Gastroesophageal sphincter (tissue), 4 donors: ENCODE results near the gene GHSR. TPM values are rescaled to one million over a fixed set of nuclear protein-coding genes. Genes with fewer than 3 reads are reported as not detected.

Experiments
- ATAC-seq: fragments of 150-250 bp; one replicate; pipeline ENCODE4 v1.9.1; 2016; ENCODE audit warnings: mild to moderate bottlenecking, moderate library complexity
- H3K27ac ChIP-seq, 4 donors: fragments of 200-600 bp; sonication (generic) in 3 of 4; 1 replicate in 3 of 4; 2 replicates in 1 of 4; pipeline ENCODE4 v1.5.1; 2016 to 2019
- H3K27me3 ChIP-seq: fragments of 200-600 bp; sonication (generic); one replicate; pipeline ENCODE4 v1.5.1; 2019
- H3K36me3 ChIP-seq, 2 donors: fragments of 200-600 bp; sonication (generic); one replicate each; pipeline ENCODE4 v1.5.1; 2019; ENCODE audit warnings: control low read depth in 1 of 2
- H3K4me1 ChIP-seq, 3 donors: fragments of 200-600 bp; sonication (generic); 1 replicate in 2 of 3; 2 replicates in 1 of 3; pipeline ENCODE4 v1.5.1; 2016 to 2019; ENCODE audit warnings: control low read depth in 2 of 3
- H3K4me3 ChIP-seq, 2 donors: fragments of 200-600 bp; sonication (generic); one replicate each; pipeline ENCODE4 v1.5.1; 2019; ENCODE audit warnings: mild to moderate bottlenecking in 1 of 2, moderate library complexity in 1 of 2
- H3K9me3 ChIP-seq, 3 donors: fragments of 200-600 bp; sonication (generic); one replicate each; pipeline ENCODE4 v1.5.1; 2017 to 2019; ENCODE audit warnings: control low read depth in 2 of 3
- EP300 ChIP-seq: sonication (generic); formaldehyde crosslinking; IDR thresholded peaks from one replicate; pipeline ENCODE4 v1.6.1; 2017; ENCODE audit warnings: antibody characterized with exemption, mild to moderate bottlenecking
- POLR2A ChIP-seq, 2 donors: fragments of 450-650 bp; IDR thresholded peaks; one replicate each; pipeline ENCODE4 v1.6.1; 2017; ENCODE audit warnings: antibody characterized with exemption in 2 of 2, mild to moderate bottlenecking in 2 of 2, moderate library complexity in 1 of 2
- POLR2AphosphoS5 ChIP-seq: sonication (generic); formaldehyde crosslinking; IDR thresholded peaks from one replicate; pipeline ENCODE4 v1.6.1; 2017; ENCODE audit warnings: antibody characterized with exemption
- WGBS, 2 donors: methylation state at CpG; one replicate each; pipeline ENCODE4 v1.1.5; 2018; ENCODE audit warnings: low coverage in 1 of 2; 5-methylcytosine and 5-hydroxymethylcytosine counted together
- total RNA-seq, 4 donors: library from RNA; depleted of rRNA; stranded (reverse); fragments of >200 nt; gene quantifications; one replicate each; pipeline ENCODE4 v1.1.0, GENCODE V29; 2016
- TF ChIP-seq, protein P1 (sequence below), 4 experiments: fragments of 200-600 bp in 2 of 4; fragments of 450-650 bp in 2 of 4; sonication (generic) in 1 of 4; IDR thresholded peaks; one replicate each; pipeline ENCODE4 v1.5.1; 2017 to 2019; ENCODE audit warnings: antibody characterized with exemption in 4 of 4, mild to moderate bottlenecking in 2 of 4, moderate library complexity in 2 of 4

GHSR gene
- total RNA-seq, 4 donors from 2014 or later: not detected

DNA sequence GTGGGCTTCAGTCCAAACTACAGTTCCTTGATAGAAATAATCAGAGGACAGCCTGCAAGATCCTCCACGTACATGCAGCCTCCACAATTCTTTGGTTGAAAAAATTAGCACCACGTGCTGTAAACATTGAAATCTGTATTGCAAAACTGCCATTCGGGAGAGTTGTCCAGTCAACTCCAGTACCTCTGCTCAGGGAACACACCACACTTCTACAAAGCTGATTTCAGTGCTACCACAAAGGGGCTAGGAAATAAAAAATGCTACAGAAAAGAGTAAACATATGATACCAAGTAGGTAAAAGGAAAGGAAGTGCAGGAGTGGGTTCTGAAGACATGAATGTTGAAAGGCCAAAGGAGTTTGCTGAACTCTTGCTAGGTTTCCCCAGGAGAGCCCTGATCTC, 40.4 kb downstream of the GHSR start:
- H3K27me3 ChIP-seq: no peaks in the 10 kb centered on the region
- H3K4me3 ChIP-seq: no peak overlapping the region
- no peak overlapping the region for H3K27ac ChIP-seq
- no peak for TF ChIP-seq POLR2AphosphoS5
- TF ChIP-seq POLR2A (IDR thresholded peaks at IDR 0.05): no peak
- TF ChIP-seq, protein P1, sequence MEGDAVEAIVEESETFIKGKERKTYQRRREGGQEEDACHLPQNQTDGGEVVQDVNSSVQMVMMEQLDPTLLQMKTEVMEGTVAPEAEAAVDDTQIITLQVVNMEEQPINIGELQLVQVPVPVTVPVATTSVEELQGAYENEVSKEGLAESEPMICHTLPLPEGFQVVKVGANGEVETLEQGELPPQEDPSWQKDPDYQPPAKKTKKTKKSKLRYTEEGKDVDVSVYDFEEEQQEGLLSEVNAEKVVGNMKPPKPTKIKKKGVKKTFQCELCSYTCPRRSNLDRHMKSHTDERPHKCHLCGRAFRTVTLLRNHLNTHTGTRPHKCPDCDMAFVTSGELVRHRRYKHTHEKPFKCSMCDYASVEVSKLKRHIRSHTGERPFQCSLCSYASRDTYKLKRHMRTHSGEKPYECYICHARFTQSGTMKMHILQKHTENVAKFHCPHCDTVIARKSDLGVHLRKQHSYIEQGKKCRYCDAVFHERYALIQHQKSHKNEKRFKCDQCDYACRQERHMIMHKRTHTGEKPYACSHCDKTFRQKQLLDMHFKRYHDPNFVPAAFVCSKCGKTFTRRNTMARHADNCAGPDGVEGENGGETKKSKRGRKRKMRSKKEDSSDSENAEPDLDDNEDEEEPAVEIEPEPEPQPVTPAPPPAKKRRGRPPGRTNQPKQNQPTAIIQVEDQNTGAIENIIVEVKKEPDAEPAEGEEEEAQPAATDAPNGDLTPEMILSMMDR (IDR thresholded peaks at IDR 0.05): no peak
- no peak for TF ChIP-seq EP300
- WGBS, 2 donors: 81 to 84% methylated on average over 3 of the region's 3 CpGs
- no peak for ATAC-seq
- H3K36me3 ChIP-seq: no peaks in the 10 kb centered on the region
- H3K4me1 ChIP-seq: no peaks in the 10 kb centered on the region
- H3K9me3 ChIP-seq: no peaks in the 10 kb centered on the region

GRCh38 chr3:172405914-172406313, 42.3 kb downstream of the GHSR start:
- Histone ChIP-seq H3K9me3 (no peaks in the 10 kb centered on the region), H3K27me3 (no peaks in the 10 kb centered on the region), H3K27ac (no peak overlapping the region), H3K36me3 (peaks cover 0 to 14% of the 10 kb centered on the region in 2 donors), H3K4me3 (no peak overlapping the region), H3K4me1 (no peaks in the 10 kb centered on the region)
- no peak for ATAC-seq
- TF ChIP-seq EP300: no peak
- TF ChIP-seq POLR2AphosphoS5: no peak
- TF ChIP-seq POLR2A (IDR thresholded peaks at IDR 0.05): no peak
- TF ChIP-seq, protein P1 (IDR thresholded peaks at IDR 0.05): no peak
- WGBS, 2 donors: 75% methylated on average over 2 of the region's 2 CpGs; no CpG with 5 or more reads in 1 of the 2 donors

DNA sequence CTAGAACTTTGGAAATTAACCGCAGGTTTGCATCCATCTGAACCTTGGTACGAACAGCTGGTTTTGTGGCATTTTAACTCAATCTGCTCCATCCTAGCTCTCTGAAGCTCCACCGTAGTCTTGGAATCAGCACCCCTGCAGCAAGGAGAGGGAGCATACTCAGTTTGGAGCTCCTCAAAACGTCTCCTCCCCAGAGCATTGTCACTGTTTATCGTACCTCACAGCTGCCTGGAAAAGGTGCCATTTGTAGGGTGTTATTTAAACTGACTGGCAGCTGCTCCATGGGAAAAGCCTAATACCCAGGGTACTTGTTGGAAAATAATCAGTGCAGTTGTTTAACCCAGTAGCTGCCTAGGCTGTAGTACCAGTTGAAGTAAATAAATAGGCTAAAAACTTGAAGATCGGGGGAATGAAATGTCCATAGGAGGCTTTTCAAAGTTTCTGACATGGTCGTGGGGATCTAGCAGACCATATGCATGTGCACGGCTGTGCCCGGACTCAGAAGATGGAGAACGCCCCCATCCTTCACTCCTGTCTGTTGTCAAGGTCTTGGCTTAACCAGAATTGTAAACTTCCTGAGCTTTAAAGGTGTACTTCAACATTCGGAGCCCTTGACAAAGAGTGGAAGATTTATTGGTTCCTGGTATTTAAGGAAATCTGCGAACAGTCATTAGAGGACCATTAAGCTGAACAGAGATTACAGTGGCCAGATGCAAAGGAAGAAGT, 43.9 kb downstream of the GHSR start:
- H3K4me1 ChIP-seq: no peaks in the 10 kb centered on the region
- 58 to 81% methylated on average over 6 to 8 of the region's 12 CpGs for WGBS, 2 donors
- TF ChIP-seq POLR2AphosphoS5 (no peak), EP300 (no peak), POLR2A (IDR thresholded peaks at IDR 0.05) (no peak)
- TF ChIP-seq, protein P1 (IDR thresholded peaks at IDR 0.05): no peak
- ATAC-seq: no peak
- peaks cover 0 to 19% of the 10 kb centered on the region in 2 donors for H3K36me3 ChIP-seq
- no peaks in the 10 kb centered on the region for H3K27me3 ChIP-seq
- no peak overlapping the region for H3K27ac ChIP-seq
- H3K9me3 ChIP-seq: no peaks in the 10 kb centered on the region
- no peak overlapping the region for H3K4me3 ChIP-seq

DNA sequence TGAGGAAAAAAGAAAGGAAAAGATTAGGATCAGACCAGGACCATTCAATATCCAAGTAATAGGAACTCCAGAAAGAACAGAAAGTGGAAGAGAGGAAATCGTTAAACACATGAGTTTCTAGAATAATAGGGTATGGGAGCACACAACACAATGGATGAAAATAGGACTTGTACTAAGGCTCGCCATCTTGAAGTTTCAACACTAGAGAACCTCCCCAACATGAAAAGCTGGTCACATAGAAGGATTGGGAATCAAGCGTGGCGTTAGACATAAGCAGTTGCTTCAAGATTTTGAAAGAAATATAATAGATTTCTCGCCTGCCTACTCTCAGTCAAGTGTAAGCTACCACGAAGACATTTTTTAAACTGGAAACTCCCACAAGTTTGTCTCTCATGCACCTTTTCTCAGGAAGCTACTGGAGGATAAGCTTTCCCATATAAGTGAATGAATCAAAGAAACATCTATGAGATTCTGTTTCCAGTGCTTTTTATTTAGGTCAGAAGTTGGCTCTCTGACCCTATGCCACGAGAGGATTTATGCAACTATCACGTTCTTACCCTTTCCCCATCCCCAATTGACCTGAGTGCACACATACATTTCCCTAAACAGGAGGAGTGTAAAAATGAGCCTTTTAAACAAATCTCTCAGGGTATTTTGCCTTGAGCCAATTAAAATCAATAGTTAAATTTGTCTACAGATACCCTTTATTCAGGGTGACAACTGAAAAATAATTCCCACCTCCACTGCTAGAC, 45.2 kb downstream of the GHSR start:
- 97% methylated on average over 7 to 8 of the region's 8 CpGs for WGBS, 2 donors

More for the DNA sequence above, 45.2 kb downstream of the GHSR start:
- Histone ChIP-seq H3K36me3 (peaks cover 0 to 32% of the 10 kb centered on the region in 2 donors), H3K9me3 (no peaks in the 10 kb centered on the region), H3K27me3 (no peaks in the 10 kb centered on the region), H3K4me3 (no peak overlapping the region), H3K4me1 (no peaks in the 10 kb centered on the region), H3K27ac (no peak overlapping the region)
- ATAC-seq: no peak
- TF ChIP-seq, protein P1 (IDR thresholded peaks at IDR 0.05): no peak
